Measurements from ENCODE around the gene TMEM30B. TPM values are rescaled to one million over a fixed set of nuclear protein-coding genes. Genes with fewer than 3 reads are reported as not detected.

TMEM30B gene
- total and polyA plus RNA-seq, 10 of the 15 experiments (the other 5 are each of a cell fraction or from before 2014, with no cell fraction given): 0.10 TPM; not detected in 9

- SMC1A ChIA-PET (ENCODE audit: uncharacterized antibody, unreplicated experiment): interaction anchor here (1.0 to 1.2 kb wide), 2 partner anchors 8 to 560 kb away, joined by 3 to 5 read pairs; no protein-coding TSS in a partner anchor
These were observed 3.9 kb downstream of the TMEM30B start for GRCh38 chr14:61277232-61277631.

GRCh38 chr14:61271552-61271951 is 9.6 kb downstream of the TMEM30B start:
- in situ Hi-C loops (cut with MboI) (no loop called here), intact Hi-C loops (cut with micrococcal nuclease; ENCODE audit: unreplicated experiment) (no loop called here)
- POLR2A ChIA-PET: interaction anchor here (0.6 kb wide), 1 partner anchor 628 kb away, joined by 3 read pairs; no protein-coding TSS in a partner anchor
- FAIRE-seq (no peak), ATAC-seq (no peak), DNase-seq (ENCODE audit: low read depth, low spot score) (no peak)
- no peak overlapping the region for H2AFZ ChIP-seq (ENCODE audit: control insufficient read depth, low read depth, low read length)
- H3K4me3 ChIP-seq: no peak overlapping the region
- CTCF ChIA-PET: interaction anchor here (1.0 to 5.3 kb wide), 3 partner anchors 12 to 566 kb away, joined by 3 to 83 read pairs (median 16); partner anchors contain the start of gene TMEM30B
- BruUV-seq (replicated peaks): no TSS peak
- no peaks in the 10 kb centered on the region for H3K79me2 ChIP-seq (ENCODE audit: control insufficient read depth, insufficient read depth, low read length)
- H3K9ac ChIP-seq (ENCODE audit: control insufficient read depth, insufficient read depth, low read length): no peak overlapping the region
- SMC1A ChIA-PET (ENCODE audit: uncharacterized antibody, unreplicated experiment): interaction anchor here (1.1 to 1.9 kb wide), 2 partner anchors 14 to 566 kb away, joined by 4 to 5 read pairs; no protein-coding TSS in a partner anchor
- RAD21 ChIA-PET (ENCODE audit: unreplicated experiment): interaction anchor here (0.6 to 1.5 kb wide), 2 partner anchors 10 to 14 kb away, joined by 3 read pairs; no protein-coding TSS in a partner anchor
- H3K27me3 ChIP-seq (replicated peaks in 1 of 2; ENCODE audit: control insufficient read depth in 2 of 2, insufficient read depth in 2 of 2, low read length in 1 of 2): peaks cover 0 to 4% of the 10 kb centered on the region in 2 experiments; a peak in 1 of 4 replicates
- no peaks in the 10 kb centered on the region for H3K36me3 ChIP-seq (ENCODE audit: control insufficient read depth in 2 of 2, insufficient read depth in 2 of 2, low read length in 1 of 2)
- TF ChIP-seq POLR2A (IDR thresholded peaks at IDR 0.05; ENCODE audit: low read depth, low read length): no peak
- TF ChIP-seq USF2 (IDR thresholded peaks at IDR 0.05; ENCODE audit: borderline replicate concordance, low read depth, low read length): no peak
- no peak for TF ChIP-seq SUZ12 (IDR thresholded peaks at IDR 0.05; ENCODE audit: unreplicated experiment)
- TF ChIP-seq RUNX3 (IDR thresholded peaks at IDR 0.05; ENCODE audit: low read length): no peak
- no peaks in the 10 kb centered on the region for H3K9me3 ChIP-seq (replicated peaks; ENCODE audit: control insufficient read depth, insufficient read depth, low read length)
- no peaks in the 10 kb centered on the region for H4K20me1 ChIP-seq (ENCODE audit: control insufficient read depth, insufficient read depth)
- 50% methylated on average over 2 of the region's 2 CpGs for WGBS (ENCODE audit: insufficient coverage, insufficient replicate concordance, low lambda C conversion rate, missing lambda C conversion rate)
- no peaks in the 10 kb centered on the region for H3K4me1 ChIP-seq (ENCODE audit: control insufficient read depth, insufficient read depth, low read length)
- no peak overlapping the region for H3K27ac ChIP-seq (ENCODE audit: control insufficient read depth, insufficient read depth)
- H3K4me2 ChIP-seq (ENCODE audit: control insufficient read depth, insufficient read depth): no peak overlapping the region

More at GRCh38 chr14:61277232-61277631, 3.9 kb downstream of the TMEM30B start:
- Histone ChIP-seq H3K27ac (ENCODE audit: control insufficient read depth, insufficient read depth) (no peak overlapping the region), H4K20me1 (ENCODE audit: control insufficient read depth, insufficient read depth) (no peaks in the 10 kb centered on the region), H2AFZ (ENCODE audit: control insufficient read depth, low read depth, low read length) (no peak overlapping the region), H3K9ac (ENCODE audit: control insufficient read depth, insufficient read depth, low read length) (no peak overlapping the region), H3K4me1 (ENCODE audit: control insufficient read depth, insufficient read depth, low read length) (no peaks in the 10 kb centered on the region), H3K27me3 (replicated peaks in 1 of 2; ENCODE audit: control insufficient read depth in 2 of 2, insufficient read depth in 2 of 2, low read length in 1 of 2) (peaks cover 2 to 20% of the 10 kb centered on the region in 2 experiments), H3K36me3 (ENCODE audit: control insufficient read depth in 2 of 2, insufficient read depth in 2 of 2, low read length in 1 of 2) (no peaks in the 10 kb centered on the region), H3K4me3 (no peak overlapping the region), H3K9me3 (replicated peaks; ENCODE audit: control insufficient read depth, insufficient read depth, low read length) (no peaks in the 10 kb centered on the region; the same call in 2 of the 3 replicates), H3K4me2 (ENCODE audit: control insufficient read depth, insufficient read depth) (no peak overlapping the region), H3K79me2 (ENCODE audit: control insufficient read depth, insufficient read depth, low read length) (no peaks in the 10 kb centered on the region)
- RAD21 ChIA-PET (ENCODE audit: unreplicated experiment): no interaction called here
- BruUV-seq (replicated peaks): no TSS peak
- in situ Hi-C loops (cut with MboI) (no loop called here), intact Hi-C loops (cut with micrococcal nuclease; ENCODE audit: unreplicated experiment) (no loop called here)
- POLR2A ChIA-PET: interaction anchor here (0.5 kb wide), 1 partner anchor 235 kb away, joined by 6 read pairs; no protein-coding TSS in a partner anchor
- WGBS (ENCODE audit: insufficient coverage, insufficient replicate concordance, low lambda C conversion rate, missing lambda C conversion rate): 0% methylated on average over 1 of the region's 1 CpG
- CTCF ChIA-PET: interaction anchor here (1.0 kb wide), 2 partner anchors 8 to 20 kb away, joined by 4 read pairs; no protein-coding TSS in a partner anchor
- no peak for DNase-seq (ENCODE audit: low read depth, low spot score)
- TF ChIP-seq POLR2AphosphoS2 (IDR thresholded peaks at IDR 0.05; ENCODE audit: low read depth, low read length): no peak
- ATAC-seq: no peak
- FAIRE-seq: no peak
